Smooth muscle cell (in vitro differentiated cells): ENCODE results near the gene NTMT1. TPM values are rescaled to one million over a fixed set of nuclear protein-coding genes. Genes with fewer than 3 reads are reported as not detected.
A peak's percentile ranks its signal among the peaks of the same experiment; 100 is the strongest.

Experiments used
- DNase-seq: peaks from one replicate; lab custom pipeline; 2025; ENCODE audit not compliant: unreplicated experiment; lab: John Stamatoyannopoulos, UW
- H2AFZ ChIP-seq: fragments of 200-600 bp; sonication (generic); 2 replicates; pipeline ENCODE4 v1.6.0; 2016; ENCODE audit warnings: antibody characterized with exemption, low read depth, mild to moderate bottlenecking
- H3F3A ChIP-seq: fragments of 200-600 bp; sonication (generic); 2 replicates; pipeline ENCODE4 v1.6.0; 2017; ENCODE audit warnings: antibody characterized with exemption, low read depth
- H3K27ac ChIP-seq: fragments of 200-600 bp; sonication (generic); 2 replicates; pipeline ENCODE4 v1.5.1; 2016; ENCODE audit warnings: low read depth, mild to moderate bottlenecking
- H3K27me3 ChIP-seq: fragments of 200-600 bp; sonication (generic); 2 replicates; pipeline ENCODE4 v1.6.1; 2016; ENCODE audit warnings: low read depth, mild to moderate bottlenecking
- H3K36me3 ChIP-seq: fragments of 200-600 bp; sonication (generic); 2 replicates; pipeline ENCODE4 v1.5.1; 2016; ENCODE audit warnings: low read depth
- H3K4me1 ChIP-seq: fragments of 200-600 bp; sonication (generic); 2 replicates; pipeline ENCODE4 v1.5.1; 2016; ENCODE audit warnings: low read depth
- H3K4me2 ChIP-seq: fragments of 200-600 bp; sonication (generic); 2 replicates; pipeline ENCODE4 v1.6.0; 2016; ENCODE audit warnings: mild to moderate bottlenecking
- H3K4me3 ChIP-seq: fragments of 200-600 bp; sonication (generic); 2 replicates; pipeline ENCODE4 v1.5.1; 2016; ENCODE audit warnings: mild to moderate bottlenecking
- H3K79me2 ChIP-seq: fragments of 200-600 bp; sonication (generic); 2 replicates; pipeline ENCODE4 v1.6.0; 2016; ENCODE audit warnings: low read depth, mild to moderate bottlenecking
- H3K9ac ChIP-seq: fragments of 200-600 bp; sonication (generic); 2 replicates; pipeline ENCODE4 v1.6.0; 2016; ENCODE audit warnings: low read depth
- H3K9me3 ChIP-seq: fragments of 200-600 bp; sonication (generic); replicated peaks from 2 replicates; pipeline ENCODE4 v1.5.1; 2016; ENCODE audit warnings: low read depth
- H4K20me1 ChIP-seq: fragments of 200-600 bp; sonication (generic); 2 replicates; pipeline ENCODE4 v1.6.0; 2016; ENCODE audit warnings: low read depth
- WGBS: methylation state at CpG from one replicate; pipeline ENCODE4 v1.1.7; 2016; ENCODE audit warnings: low lambda C conversion rate; 5-methylcytosine and 5-hydroxymethylcytosine counted together
- polyA plus RNA-seq: library from polyadenylated mRNA; unstranded; fragments of >200 nt; fragmentation: Nextera tagmentation; extraction: Ambion mirVana; gene quantifications from 2 replicates; pipeline ENCODE4 v1.2.1, GENCODE V29; 2016
- total RNA-seq: library from RNA; depleted of rRNA; stranded (reverse); fragments of >200 nt; gene quantifications from 2 replicates; pipeline ENCODE4 v1.2.3, GENCODE V29; 2014
- TF ChIP-seq, protein P1 (sequence below): fragments of 200-600 bp; sonication (generic); IDR thresholded peaks from 2 replicates; pipeline ENCODE4 v1.5.1; 2017; ENCODE audit warnings: borderline replicate concordance, mild to moderate bottlenecking, antibody characterized with exemption; ENCODE audit not compliant: insufficient read depth, poor library complexity, severe bottlenecking

NTMT1 gene, protein sequence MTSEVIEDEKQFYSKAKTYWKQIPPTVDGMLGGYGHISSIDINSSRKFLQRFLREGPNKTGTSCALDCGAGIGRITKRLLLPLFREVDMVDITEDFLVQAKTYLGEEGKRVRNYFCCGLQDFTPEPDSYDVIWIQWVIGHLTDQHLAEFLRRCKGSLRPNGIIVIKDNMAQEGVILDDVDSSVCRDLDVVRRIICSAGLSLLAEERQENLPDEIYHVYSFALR
- total RNA-seq (24.7 and 42.9 TPM in 2 replicates), polyA plus RNA-seq (118 and 129 TPM in 2 replicates)

DNA sequence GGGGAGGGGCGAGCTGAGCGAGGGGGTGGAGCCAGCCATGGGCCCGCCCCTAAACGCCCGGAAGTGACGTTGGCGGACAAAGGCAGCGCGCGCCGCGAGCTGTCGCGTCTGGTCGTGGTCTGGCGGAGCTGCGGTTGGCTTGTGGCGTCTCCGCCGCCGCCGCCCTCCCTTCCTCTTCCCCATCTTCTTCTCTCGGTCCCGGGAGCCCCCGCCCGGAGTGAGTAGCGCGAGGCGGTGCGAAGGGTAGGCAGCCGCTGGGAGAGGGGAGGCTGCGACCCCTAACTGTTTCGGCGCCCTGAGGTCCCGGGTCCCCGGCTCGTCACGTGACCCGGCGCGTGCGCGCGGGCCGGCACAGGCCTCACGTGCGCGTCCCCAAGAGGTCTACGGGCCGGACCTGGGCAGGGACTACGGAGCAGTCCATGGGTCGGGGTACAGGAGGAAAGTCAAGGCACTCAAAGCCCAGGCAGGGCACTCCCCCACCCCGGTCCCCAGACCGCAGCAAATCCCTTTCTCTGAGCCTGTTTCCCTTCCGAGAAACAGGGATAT is at the start of gene NTMT1:
Gene NTMT1, plus strand, starts transcription at position 85 of the 546 bp plus-strand sequence. CDS start 6,541 bp downstream, outside the sequence.
- peaks cover 42% of the 10 kb centered on the region for H4K20me1 ChIP-seq
- under 1% methylated on average over 44 of the region's 55 CpGs for WGBS
- H3K36me3 ChIP-seq, result no peaks in the 10 kb centered on the region
- H2AFZ ChIP-seq, result no peak within 1 kb of the TSS
- DNase-seq, result peak; percentile 78
- peaks cover 7% of the 10 kb centered on the region for H3K4me1 ChIP-seq
- H3K27me3 ChIP-seq, result no peaks in the 10 kb centered on the region
- H3K79me2 ChIP-seq, result peaks cover 40% of the 10 kb centered on the region
- TF ChIP-seq, protein P1, sequence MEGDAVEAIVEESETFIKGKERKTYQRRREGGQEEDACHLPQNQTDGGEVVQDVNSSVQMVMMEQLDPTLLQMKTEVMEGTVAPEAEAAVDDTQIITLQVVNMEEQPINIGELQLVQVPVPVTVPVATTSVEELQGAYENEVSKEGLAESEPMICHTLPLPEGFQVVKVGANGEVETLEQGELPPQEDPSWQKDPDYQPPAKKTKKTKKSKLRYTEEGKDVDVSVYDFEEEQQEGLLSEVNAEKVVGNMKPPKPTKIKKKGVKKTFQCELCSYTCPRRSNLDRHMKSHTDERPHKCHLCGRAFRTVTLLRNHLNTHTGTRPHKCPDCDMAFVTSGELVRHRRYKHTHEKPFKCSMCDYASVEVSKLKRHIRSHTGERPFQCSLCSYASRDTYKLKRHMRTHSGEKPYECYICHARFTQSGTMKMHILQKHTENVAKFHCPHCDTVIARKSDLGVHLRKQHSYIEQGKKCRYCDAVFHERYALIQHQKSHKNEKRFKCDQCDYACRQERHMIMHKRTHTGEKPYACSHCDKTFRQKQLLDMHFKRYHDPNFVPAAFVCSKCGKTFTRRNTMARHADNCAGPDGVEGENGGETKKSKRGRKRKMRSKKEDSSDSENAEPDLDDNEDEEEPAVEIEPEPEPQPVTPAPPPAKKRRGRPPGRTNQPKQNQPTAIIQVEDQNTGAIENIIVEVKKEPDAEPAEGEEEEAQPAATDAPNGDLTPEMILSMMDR, result no peak
- peak within 1 kb of the TSS; percentile 96 for H3K9ac ChIP-seq
- peak within 1 kb of the TSS; percentile 86 for H3K4me2 ChIP-seq
- peak within 1 kb of the TSS; percentile 82 for H3K4me3 ChIP-seq
- no peaks in the 10 kb centered on the region for H3K9me3 ChIP-seq
- H3K27ac ChIP-seq, result peak within 1 kb of the TSS; percentile 98
- H3F3A ChIP-seq, result peaks cover 16% of the 10 kb centered on the region

DNA sequence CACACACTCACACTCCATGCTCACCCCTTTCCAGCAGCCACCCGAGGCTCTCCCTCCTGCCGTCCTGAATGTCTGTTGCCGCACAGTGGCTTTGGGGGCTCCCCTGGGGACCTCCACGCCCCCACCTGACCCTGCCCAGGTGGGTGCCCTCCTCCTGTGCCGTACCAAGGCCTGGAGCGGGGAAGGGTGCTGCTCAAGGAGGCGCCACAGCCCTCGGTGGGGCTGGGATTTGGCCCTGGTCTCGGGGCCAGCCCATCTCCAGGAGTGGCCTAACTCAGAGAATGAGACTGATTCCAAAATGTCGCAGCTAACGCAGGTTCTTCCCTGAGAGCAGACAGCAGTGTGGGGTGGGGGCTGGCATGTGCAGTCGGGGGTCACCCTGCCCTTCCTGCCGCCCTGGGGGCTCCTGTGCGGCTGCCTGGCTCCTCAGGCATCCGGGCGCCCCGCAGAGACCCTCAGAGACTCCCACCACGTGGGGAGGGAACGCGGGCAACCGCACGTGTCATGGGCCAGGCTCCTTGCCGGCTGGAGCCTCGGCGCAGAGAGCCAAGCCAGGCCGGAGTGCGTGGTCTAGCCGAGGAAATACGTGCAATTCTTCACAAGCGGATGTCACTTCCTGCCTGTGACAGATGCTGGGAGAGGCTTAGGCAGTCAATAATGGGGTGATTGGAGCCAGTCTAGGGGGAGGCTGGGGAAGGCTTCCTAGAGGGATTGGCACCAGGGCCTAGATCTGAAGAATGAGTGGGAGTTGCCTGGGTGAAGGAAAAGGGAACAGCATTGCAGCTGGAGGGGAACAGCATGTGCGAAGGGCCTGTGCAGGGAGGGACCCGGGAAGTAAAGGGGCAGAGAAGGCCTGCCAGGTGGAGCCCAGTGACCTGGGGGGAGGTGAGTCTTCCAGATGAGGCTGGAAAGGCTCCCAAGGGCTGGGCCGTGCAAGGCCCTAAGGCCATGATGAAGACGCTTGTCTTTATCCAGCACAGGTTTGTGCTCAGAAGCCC is 49.1 kb upstream of the NTMT1 start:
- Histone ChIP-seq H3K79me2 (no peaks in the 10 kb centered on the region), H3K27me3 (no peaks in the 10 kb centered on the region), H3K36me3 (no peaks in the 10 kb centered on the region), H3K9ac (peak overlapping the region; percentile 43), H3K27ac (peak overlapping the region; percentile 71), H3K4me1 (peaks cover 4% of the 10 kb centered on the region), H4K20me1 (no peaks in the 10 kb centered on the region), H3K4me3 (no peak overlapping the region), H2AFZ (no peak overlapping the region), H3F3A (peaks cover 7% of the 10 kb centered on the region), H3K9me3 (no peaks in the 10 kb centered on the region), H3K4me2 (peak overlapping the region; percentile 71)
- WGBS, result 76% methylated on average over 34 of the region's 34 CpGs
- TF ChIP-seq, protein P1, result no peak
- no peak for DNase-seq

DNA sequence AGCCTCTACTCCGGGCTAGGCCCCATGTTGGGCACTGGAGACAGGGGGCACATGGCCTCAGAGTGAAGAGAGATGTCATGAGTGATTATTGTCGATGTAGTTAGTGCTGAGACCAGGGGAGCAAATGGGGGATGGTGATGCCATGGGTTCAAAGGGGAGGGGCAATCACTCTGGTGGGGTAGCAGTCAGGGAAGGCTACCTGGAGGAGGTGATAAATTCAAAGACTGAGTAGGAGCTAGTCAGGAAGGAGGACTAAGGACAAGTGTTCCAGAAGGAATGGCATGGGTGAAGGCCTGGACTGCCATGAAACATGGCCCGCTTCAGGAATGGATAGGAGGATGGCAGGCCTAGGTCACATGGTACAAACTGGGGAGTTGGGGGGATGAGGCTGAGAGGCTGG is 46.7 kb upstream of the NTMT1 start:
- Histone ChIP-seq H3K4me1 (peaks cover 4% of the 10 kb centered on the region), H4K20me1 (no peaks in the 10 kb centered on the region), H3K9ac (no peak overlapping the region), H2AFZ (no peak overlapping the region), H3K27ac (no peak overlapping the region), H3K4me3 (no peak overlapping the region), H3K9me3 (no peaks in the 10 kb centered on the region), H3K36me3 (no peaks in the 10 kb centered on the region), H3F3A (peaks cover 8% of the 10 kb centered on the region), H3K4me2 (no peak overlapping the region), H3K79me2 (no peaks in the 10 kb centered on the region), H3K27me3 (no peaks in the 10 kb centered on the region)
- no peak for DNase-seq
- TF ChIP-seq, protein P1, result no peak
- 97% methylated on average over 3 of the region's 3 CpGs for WGBS
